ENCODE results near the gene GNAI2. TPM values are rescaled to one million over a fixed set of nuclear protein-coding genes. Genes with fewer than 3 reads are reported as not detected.
A peak's percentile ranks its signal among the peaks of the same experiment; 100 is the strongest.

GNAI2 gene
- total and polyA plus RNA-seq, 8 donors, result 61.1 to 211 (median 79.2) TPM

DNA sequence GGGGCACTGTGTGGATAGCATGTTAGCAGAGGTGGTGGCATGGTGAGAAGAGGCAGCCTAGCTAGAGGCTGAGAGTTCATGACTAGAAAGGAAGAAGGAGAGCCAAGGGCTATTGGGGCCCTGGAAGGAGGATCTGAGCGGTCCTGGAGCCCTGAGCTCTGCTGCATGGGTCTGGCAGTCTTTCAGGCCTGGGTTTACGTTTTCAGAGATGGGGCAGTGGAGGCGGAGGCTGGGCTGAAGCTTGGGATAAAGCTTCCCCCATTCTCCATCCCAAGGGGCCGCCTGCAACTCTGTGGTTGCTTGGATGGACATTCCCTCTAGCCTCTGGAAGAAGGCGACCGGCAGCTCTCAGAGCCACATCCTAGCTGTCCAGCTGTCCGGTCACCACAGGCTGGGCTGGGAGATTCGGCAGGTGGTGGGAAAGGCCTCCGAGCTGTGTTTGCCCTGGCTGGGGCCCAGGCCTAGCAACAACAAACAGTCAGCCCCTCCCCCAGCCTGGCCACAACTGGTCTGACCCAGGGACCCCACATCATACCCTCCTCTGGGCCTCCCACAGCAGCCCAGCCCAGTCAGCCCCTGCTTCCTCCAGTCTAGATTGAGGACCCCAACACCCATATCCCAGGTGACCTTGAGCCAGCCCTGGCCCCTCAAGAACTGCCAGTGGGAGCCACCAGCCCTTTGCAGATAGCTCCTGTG lies 32.7 kb upstream of the GNAI2 start:
- TF ChIP-seq, protein P1, sequence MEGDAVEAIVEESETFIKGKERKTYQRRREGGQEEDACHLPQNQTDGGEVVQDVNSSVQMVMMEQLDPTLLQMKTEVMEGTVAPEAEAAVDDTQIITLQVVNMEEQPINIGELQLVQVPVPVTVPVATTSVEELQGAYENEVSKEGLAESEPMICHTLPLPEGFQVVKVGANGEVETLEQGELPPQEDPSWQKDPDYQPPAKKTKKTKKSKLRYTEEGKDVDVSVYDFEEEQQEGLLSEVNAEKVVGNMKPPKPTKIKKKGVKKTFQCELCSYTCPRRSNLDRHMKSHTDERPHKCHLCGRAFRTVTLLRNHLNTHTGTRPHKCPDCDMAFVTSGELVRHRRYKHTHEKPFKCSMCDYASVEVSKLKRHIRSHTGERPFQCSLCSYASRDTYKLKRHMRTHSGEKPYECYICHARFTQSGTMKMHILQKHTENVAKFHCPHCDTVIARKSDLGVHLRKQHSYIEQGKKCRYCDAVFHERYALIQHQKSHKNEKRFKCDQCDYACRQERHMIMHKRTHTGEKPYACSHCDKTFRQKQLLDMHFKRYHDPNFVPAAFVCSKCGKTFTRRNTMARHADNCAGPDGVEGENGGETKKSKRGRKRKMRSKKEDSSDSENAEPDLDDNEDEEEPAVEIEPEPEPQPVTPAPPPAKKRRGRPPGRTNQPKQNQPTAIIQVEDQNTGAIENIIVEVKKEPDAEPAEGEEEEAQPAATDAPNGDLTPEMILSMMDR (IDR thresholded peaks at IDR 0.05), result no peak
- TF ChIP-seq POLR2AphosphoS5 (IDR thresholded peaks at IDR 0.05), result no peak
- no peak for TF ChIP-seq EP300 (IDR thresholded peaks at IDR 0.05)
- no peak for TF ChIP-seq POLR2A (IDR thresholded peaks at IDR 0.05)
- H3K27ac ChIP-seq, result no peak overlapping the region
- WGBS, 5 donors, result 47 to 67% (median 60%) methylated on average over 8 to 9 of the region's 9 CpGs
- H3K4me1 ChIP-seq, result peaks cover 15 to 24% (median 19%) of the 10 kb centered on the region in 4 donors
- no peak overlapping the region for H3K4me3 ChIP-seq
- DNase-seq, result peak in 1 of 2 donors; percentile 42
- intact Hi-C loops (cut with DNase I; ENCODE audit: low total_unique reads), result no loop called here
- H3K27me3 ChIP-seq, result peaks cover 9 to 80% (median 38%) of the 10 kb centered on the region in 3 donors
- no peaks in the 10 kb centered on the region for H3K36me3 ChIP-seq
- H3K9me3 ChIP-seq, result no peaks in the 10 kb centered on the region

DNA sequence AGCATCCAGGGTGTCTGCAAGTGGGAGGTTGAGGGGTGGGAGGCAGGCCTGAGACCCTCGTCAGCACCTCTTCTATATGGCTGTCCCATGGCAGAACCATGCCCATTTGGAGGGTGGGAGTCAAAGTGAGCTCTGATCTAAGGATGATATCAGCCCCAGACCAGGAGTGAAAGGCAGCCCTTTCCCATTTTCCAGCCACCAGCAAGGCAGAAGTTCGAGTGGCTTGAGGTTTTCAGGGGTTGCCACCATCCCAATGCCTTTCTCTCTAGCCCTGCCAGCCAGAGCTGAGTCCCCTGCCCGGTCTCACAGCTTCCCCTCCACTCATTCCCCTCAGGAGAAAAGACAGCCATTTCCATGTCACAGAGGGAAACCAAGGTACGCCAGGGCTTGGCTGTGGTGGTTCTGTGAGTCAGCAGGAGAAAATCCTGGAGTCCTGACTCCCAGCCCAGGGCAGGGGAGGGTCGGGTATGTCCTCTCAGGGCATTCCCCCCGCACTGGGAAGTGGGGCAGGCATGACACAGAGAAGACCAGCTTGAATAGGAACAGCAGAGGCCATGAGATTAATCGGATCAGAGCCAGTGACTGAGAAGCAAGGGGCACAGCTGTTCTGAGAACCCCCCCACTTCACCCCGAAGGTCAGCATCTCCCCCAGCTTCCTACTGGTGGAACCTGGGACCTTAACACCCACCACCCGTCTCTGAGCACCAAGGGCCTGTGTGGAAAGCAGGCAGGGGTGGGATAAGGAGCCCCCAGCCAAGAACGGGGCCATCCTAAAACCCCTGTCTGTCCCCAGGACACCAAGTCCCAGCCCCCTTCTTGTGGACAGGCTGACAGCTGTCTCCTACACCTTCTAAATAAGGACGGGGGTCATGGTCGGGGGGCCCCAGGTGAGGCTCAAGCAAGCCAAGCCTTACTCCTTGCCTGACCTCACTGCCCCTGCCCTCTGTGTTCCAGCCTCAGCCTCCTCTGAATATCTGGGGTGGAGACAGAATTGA lies 31.9 kb upstream of the GNAI2 start:
- intact Hi-C loops (cut with DNase I; ENCODE audit: low total_unique reads), result no loop called here
- H3K27me3 ChIP-seq, result peaks cover 9 to 73% (median 38%) of the 10 kb centered on the region in 3 donors
- no peak for DNase-seq

DNA sequence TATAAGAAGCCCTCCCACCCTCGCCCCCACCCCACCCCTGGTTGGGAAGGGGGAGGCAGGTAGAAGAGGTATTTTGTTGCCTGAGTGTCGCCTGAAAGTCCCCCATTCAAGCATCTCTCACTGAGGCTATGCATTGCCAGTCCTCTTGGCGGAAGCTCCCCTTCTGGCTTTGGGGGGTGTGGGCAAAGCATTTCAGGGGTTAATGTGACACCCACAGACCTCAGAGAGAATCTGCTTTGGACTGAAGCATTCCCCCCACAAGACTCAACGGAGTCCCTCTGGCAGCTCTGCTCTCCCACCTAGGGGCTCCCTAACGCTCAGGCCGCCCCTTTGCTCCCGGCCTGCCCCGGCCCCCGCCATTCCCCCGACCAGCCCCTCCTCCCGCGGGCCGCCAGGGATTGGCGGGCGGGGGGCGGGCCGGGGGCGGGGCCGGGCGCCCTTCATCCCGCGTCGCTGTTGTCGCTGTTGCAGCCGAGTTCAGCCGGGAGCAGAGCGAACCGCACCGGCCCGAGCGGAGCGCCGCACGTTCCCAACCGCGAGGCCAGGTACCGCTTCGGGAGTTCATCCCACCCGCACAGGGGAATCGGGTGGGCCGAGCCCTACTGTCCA lies 31.1 kb upstream of the GNAI2 start, which contains the start of gene SLC38A3:
Gene SLC38A3, plus strand, starts transcription at position 468 of the 609 bp plus-strand sequence. CDS start 8,929 bp downstream, outside the sequence.
- TF ChIP-seq, protein P1 (IDR thresholded peaks at IDR 0.05), result no peak
- no peak for TF ChIP-seq POLR2AphosphoS5 (IDR thresholded peaks at IDR 0.05)
- TF ChIP-seq EP300 (IDR thresholded peaks at IDR 0.05), result no peak
- TF ChIP-seq POLR2A (IDR thresholded peaks at IDR 0.05), result no peak
- H3K27me3 ChIP-seq, result peaks cover 9 to 66% (median 38%) of the 10 kb centered on the region in 3 donors
- no peaks in the 10 kb centered on the region for H3K36me3 ChIP-seq
- DNase-seq, result peak; percentile 39 to 82
- 5 to 35% (median 5%) methylated on average over 3 to 41 of the region's 41 CpGs for WGBS, 5 donors
- H3K4me1 ChIP-seq, result peaks cover 15 to 24% (median 19%) of the 10 kb centered on the region in 4 donors
- peak within 1 kb of the TSS; percentile 37 to 55 (median 44) for H3K4me3 ChIP-seq
- H3K9me3 ChIP-seq, result no peaks in the 10 kb centered on the region
- H3K27ac ChIP-seq, result peak within 1 kb of the TSS in 2 of 5 donors; percentile 6 to 18
- intact Hi-C loops (cut with DNase I; ENCODE audit: low total_unique reads), result no loop called here

More for the DNA sequence above, 31.9 kb upstream of the GNAI2 start:
- Histone ChIP-seq H3K36me3 (no peaks in the 10 kb centered on the region), H3K9me3 (no peaks in the 10 kb centered on the region), H3K4me3 (peak overlapping the region in 2 of 4 donors; percentile 48 to 55), H3K4me1 (peaks cover 15 to 24% (median 19%) of the 10 kb centered on the region in 4 donors), H3K27ac (no peak overlapping the region)
- no peak for TF ChIP-seq EP300 (IDR thresholded peaks at IDR 0.05)
- TF ChIP-seq, protein P1 (IDR thresholded peaks at IDR 0.05), result no peak
- no peak for TF ChIP-seq POLR2A (IDR thresholded peaks at IDR 0.05)
- TF ChIP-seq POLR2AphosphoS5 (IDR thresholded peaks at IDR 0.05), result no peak
- 67 to 80% (median 74%) methylated on average over 11 to 12 of the region's 12 CpGs for WGBS, 5 donors

All from stomach (tissue), 9 donors.